ACC112 (cell line): ENCODE results near the gene HGFAC.

Source experiments
- H2AFZ ChIP-seq: fragments of 200-600 bp; sonication (generic); one replicate; pipeline ENCODE4 v1.6.0; 2017; ENCODE audit warnings: antibody characterized with exemption, low read length; ENCODE audit not compliant: unreplicated experiment
- H3K27ac ChIP-seq: fragments of 200-600 bp; sonication (generic); 2 replicates; pipeline ENCODE4 v1.5.1; 2014; ENCODE audit warnings: low read depth, mild to moderate bottlenecking, antibody characterized with exemption, low read length, moderate library complexity
- H3K27me3 ChIP-seq: fragments of 200-600 bp; sonication (generic); 2 replicates; pipeline ENCODE4 v1.6.1; 2014; ENCODE audit warnings: mild to moderate bottlenecking, antibody characterized with exemption, low read length, moderate library complexity, mixed read lengths; ENCODE audit not compliant: insufficient read depth
- H3K36me3 ChIP-seq: fragments of 200-600 bp; sonication (generic); 2 replicates; pipeline ENCODE4 v1.6.1; 2016; ENCODE audit warnings: mild to moderate bottlenecking, antibody characterized with exemption, low read length, moderate library complexity, mixed read lengths; ENCODE audit not compliant: insufficient read depth
- H3K4me1 ChIP-seq: fragments of 200-600 bp; sonication (generic); one replicate; pipeline ENCODE4 v1.6.1; 2016; ENCODE audit warnings: low read length, mixed read lengths; ENCODE audit not compliant: insufficient read depth, unreplicated experiment, control insufficient read depth
- H3K4me3 ChIP-seq: fragments of 200-600 bp; sonication (generic); 2 replicates; pipeline ENCODE4 v1.5.1; 2014; ENCODE audit warnings: mild to moderate bottlenecking, low read depth, low read length
- H3K79me2 ChIP-seq: fragments of 200-600 bp; sonication (generic); one replicate; pipeline ENCODE4 v1.6.0; 2016; ENCODE audit warnings: low read length; ENCODE audit not compliant: control insufficient read depth, unreplicated experiment, insufficient read depth

Gene HGFAC

GRCh38 chr4:3464911-3465697 lies 23.3 kb downstream of the HGFAC start:
- H3K4me3 ChIP-seq, result no peak overlapping the region
- H3K79me2 ChIP-seq, result no peaks in the 10 kb centered on the region
- no peaks in the 10 kb centered on the region for H3K36me3 ChIP-seq
- H3K4me1 ChIP-seq, result no peaks in the 10 kb centered on the region
- H3K27me3 ChIP-seq, result peaks cover 34% of the 10 kb centered on the region; the same call in 1 of the 2 replicates
- H2AFZ ChIP-seq, result no peak overlapping the region
- H3K27ac ChIP-seq, result no peak overlapping the region

GRCh38 chr4:3465698-3466671 lies 24.2 kb downstream of the HGFAC start:
- Histone ChIP-seq H3K27ac (no peak overlapping the region), H3K4me1 (no peaks in the 10 kb centered on the region), H3K4me3 (no peak overlapping the region), H3K36me3 (no peaks in the 10 kb centered on the region), H3K27me3 (peaks cover 31% of the 10 kb centered on the region; the same call in 1 of the 2 replicates), H2AFZ (no peak overlapping the region), H3K79me2 (no peaks in the 10 kb centered on the region)

- H3K4me1 ChIP-seq, result no peaks in the 10 kb centered on the region
- no peak overlapping the region for H3K27ac ChIP-seq
- no peaks in the 10 kb centered on the region for H3K36me3 ChIP-seq
- H2AFZ ChIP-seq, result no peak overlapping the region
- no peak overlapping the region for H3K4me3 ChIP-seq
- no peaks in the 10 kb centered on the region for H3K79me2 ChIP-seq
- H3K27me3 ChIP-seq, result peaks cover 29% of the 10 kb centered on the region; the same call in 1 of the 2 replicates
These were observed 25.2 kb downstream of the HGFAC start for GRCh38 chr4:3466691-3467600.

- H3K27me3 ChIP-seq, result peaks cover 22% of the 10 kb centered on the region; the same call in 1 of the 2 replicates
- H2AFZ ChIP-seq, result no peak overlapping the region
- no peaks in the 10 kb centered on the region for H3K79me2 ChIP-seq
- no peaks in the 10 kb centered on the region for H3K4me1 ChIP-seq
- no peak overlapping the region for H3K4me3 ChIP-seq
- no peaks in the 10 kb centered on the region for H3K36me3 ChIP-seq
- H3K27ac ChIP-seq, result no peak overlapping the region
These were observed 25.8 kb downstream of the HGFAC start for GRCh38 chr4:3467601-3468031.

GRCh38 chr4:3468154-3468553 lies 26.4 kb downstream of the HGFAC start:
- Histone ChIP-seq H3K4me1 (no peaks in the 10 kb centered on the region), H3K27ac (no peak overlapping the region), H3K4me3 (no peak overlapping the region), H2AFZ (no peak overlapping the region), H3K79me2 (no peaks in the 10 kb centered on the region), H3K36me3 (no peaks in the 10 kb centered on the region), H3K27me3 (peaks cover 18% of the 10 kb centered on the region; the same call in 1 of the 2 replicates)

GRCh38 chr4:3468804-3469203 lies 27.0 kb downstream of the HGFAC start:
- Histone ChIP-seq H3K79me2 (no peaks in the 10 kb centered on the region), H3K27me3 (peaks cover 14% of the 10 kb centered on the region; the same call in 1 of the 2 replicates), H3K36me3 (no peaks in the 10 kb centered on the region), H3K27ac (no peak overlapping the region), H3K4me1 (no peaks in the 10 kb centered on the region), H3K4me3 (no peak overlapping the region), H2AFZ (no peak overlapping the region)

GRCh38 chr4:3469386-3470243 lies 27.8 kb downstream of the HGFAC start:
- no peak overlapping the region for H2AFZ ChIP-seq

GRCh38 chr4:3470244-3471097 lies 28.7 kb downstream of the HGFAC start:
- no peak overlapping the region for H3K27ac ChIP-seq
- H3K36me3 ChIP-seq, result no peaks in the 10 kb centered on the region
- 0 out of 2 replicates have a peak, but pooled peaks cover 4% of the 10 kb centered on the region for H3K27me3 ChIP-seq
- H3K4me1 ChIP-seq, result no peaks in the 10 kb centered on the region
- no peak overlapping the region for H3K4me3 ChIP-seq
- H2AFZ ChIP-seq, result no peak overlapping the region
- H3K79me2 ChIP-seq, result no peaks in the 10 kb centered on the region

More at GRCh38 chr4:3469386-3470243, 27.8 kb downstream of the HGFAC start:
- Histone ChIP-seq H3K27ac (no peak overlapping the region), H3K4me3 (no peak overlapping the region), H3K36me3 (no peaks in the 10 kb centered on the region), H3K4me1 (no peaks in the 10 kb centered on the region), H3K79me2 (no peaks in the 10 kb centered on the region), H3K27me3 (peaks cover 9% of the 10 kb centered on the region; the same call in 1 of the 2 replicates)
